Measurements from ENCODE around the gene DNAJC18.

GRCh38 chr5:139399501-139400121 is 39.7 kb downstream of the DNAJC18 start:
- TF ChIP-seq CTCF (conservative IDR thresholded peaks at IDR 0.05; ENCODE audit: low read length) (no peak), EZH2phosphoT487 (IDR thresholded peaks at IDR 0.05; ENCODE audit: borderline replicate concordance) (no peak)
